Panc1 (cell line): ENCODE data around the gene CHCHD10.

Source experiments
- POLR2AphosphoS5 ChIP-seq: IDR thresholded peaks from 2 replicates; pipeline ENCODE4 v1.6.1; 2012; ENCODE audit warnings: mild to moderate bottlenecking, low read depth, low read length, moderate library complexity
- TF ChIP-seq, protein P1 (sequence below), 2 experiments: IDR thresholded peaks; 2 replicates each; pipeline ENCODE4 v1.6.1; 2011 to 2012; ENCODE audit warnings: low read depth in 2 of 2, control low read depth in 1 of 2, low read length in 1 of 2, mild to moderate bottlenecking in 1 of 2, moderate library complexity in 1 of 2; ENCODE audit not compliant: insufficient read depth in 1 of 2
- TF ChIP-seq, protein P2 (sequence below): fragments of 450-650 bp; IDR thresholded peaks from 2 replicates; pipeline ENCODE4 v1.5.1; 2017; ENCODE audit warnings: mild to moderate bottlenecking

DNA sequence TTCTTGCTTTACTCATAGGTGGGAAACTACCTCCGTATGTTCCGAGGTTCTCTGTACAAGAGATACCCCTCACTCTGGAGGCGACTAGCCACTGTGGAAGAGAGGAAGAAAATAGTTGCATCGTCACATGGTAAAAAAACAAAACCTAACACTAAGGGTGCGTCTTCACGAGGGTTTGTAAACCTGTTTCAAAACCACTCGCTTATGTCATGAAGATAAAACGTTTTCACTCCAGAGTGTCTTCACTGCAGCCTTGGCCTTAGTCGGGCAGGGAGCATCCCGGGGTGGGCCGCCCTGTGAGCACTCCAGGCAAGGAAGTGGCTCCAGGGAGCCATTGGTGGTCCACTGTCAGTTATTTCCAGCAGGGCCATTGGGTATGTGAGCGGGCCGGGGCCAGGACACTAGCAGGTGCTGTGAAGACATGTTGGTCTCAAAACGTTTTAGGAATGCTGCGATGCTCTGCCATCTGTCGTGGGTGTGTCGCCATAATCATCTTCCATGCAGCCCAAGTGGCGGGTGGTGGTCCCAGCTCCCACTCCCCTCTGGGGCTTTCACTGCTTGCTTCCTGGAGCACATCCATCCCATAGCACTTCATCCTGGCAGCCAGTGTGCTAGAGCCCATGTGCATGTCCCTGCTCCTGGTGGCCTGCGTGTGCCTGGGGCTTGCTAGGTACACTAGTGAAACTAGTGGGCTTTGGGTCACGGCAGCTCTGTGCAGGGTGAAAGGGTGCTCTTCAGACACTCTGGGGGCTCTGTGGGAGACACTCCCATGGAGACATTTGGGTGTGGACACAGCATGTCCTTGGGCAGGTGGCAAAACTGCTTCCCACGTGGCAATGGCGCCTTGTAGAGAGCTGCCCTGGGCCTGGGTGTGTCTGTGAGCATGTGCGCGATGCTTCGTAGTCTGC lies 24.2 kb upstream of the CHCHD10 start:
- TF ChIP-seq, protein P1, sequence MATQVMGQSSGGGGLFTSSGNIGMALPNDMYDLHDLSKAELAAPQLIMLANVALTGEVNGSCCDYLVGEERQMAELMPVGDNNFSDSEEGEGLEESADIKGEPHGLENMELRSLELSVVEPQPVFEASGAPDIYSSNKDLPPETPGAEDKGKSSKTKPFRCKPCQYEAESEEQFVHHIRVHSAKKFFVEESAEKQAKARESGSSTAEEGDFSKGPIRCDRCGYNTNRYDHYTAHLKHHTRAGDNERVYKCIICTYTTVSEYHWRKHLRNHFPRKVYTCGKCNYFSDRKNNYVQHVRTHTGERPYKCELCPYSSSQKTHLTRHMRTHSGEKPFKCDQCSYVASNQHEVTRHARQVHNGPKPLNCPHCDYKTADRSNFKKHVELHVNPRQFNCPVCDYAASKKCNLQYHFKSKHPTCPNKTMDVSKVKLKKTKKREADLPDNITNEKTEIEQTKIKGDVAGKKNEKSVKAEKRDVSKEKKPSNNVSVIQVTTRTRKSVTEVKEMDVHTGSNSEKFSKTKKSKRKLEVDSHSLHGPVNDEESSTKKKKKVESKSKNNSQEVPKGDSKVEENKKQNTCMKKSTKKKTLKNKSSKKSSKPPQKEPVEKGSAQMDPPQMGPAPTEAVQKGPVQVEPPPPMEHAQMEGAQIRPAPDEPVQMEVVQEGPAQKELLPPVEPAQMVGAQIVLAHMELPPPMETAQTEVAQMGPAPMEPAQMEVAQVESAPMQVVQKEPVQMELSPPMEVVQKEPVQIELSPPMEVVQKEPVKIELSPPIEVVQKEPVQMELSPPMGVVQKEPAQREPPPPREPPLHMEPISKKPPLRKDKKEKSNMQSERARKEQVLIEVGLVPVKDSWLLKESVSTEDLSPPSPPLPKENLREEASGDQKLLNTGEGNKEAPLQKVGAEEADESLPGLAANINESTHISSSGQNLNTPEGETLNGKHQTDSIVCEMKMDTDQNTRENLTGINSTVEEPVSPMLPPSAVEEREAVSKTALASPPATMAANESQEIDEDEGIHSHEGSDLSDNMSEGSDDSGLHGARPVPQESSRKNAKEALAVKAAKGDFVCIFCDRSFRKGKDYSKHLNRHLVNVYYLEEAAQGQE (IDR thresholded peaks at IDR 0.05; ENCODE audit: insufficient read depth in 1 of 2, low read depth in 2 of 2, low read length in 1 of 2), result no peak
- TF ChIP-seq POLR2AphosphoS5, result no peak
- TF ChIP-seq, protein P2, sequence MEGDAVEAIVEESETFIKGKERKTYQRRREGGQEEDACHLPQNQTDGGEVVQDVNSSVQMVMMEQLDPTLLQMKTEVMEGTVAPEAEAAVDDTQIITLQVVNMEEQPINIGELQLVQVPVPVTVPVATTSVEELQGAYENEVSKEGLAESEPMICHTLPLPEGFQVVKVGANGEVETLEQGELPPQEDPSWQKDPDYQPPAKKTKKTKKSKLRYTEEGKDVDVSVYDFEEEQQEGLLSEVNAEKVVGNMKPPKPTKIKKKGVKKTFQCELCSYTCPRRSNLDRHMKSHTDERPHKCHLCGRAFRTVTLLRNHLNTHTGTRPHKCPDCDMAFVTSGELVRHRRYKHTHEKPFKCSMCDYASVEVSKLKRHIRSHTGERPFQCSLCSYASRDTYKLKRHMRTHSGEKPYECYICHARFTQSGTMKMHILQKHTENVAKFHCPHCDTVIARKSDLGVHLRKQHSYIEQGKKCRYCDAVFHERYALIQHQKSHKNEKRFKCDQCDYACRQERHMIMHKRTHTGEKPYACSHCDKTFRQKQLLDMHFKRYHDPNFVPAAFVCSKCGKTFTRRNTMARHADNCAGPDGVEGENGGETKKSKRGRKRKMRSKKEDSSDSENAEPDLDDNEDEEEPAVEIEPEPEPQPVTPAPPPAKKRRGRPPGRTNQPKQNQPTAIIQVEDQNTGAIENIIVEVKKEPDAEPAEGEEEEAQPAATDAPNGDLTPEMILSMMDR, result no peak
